Measurements from ENCODE around the gene PLEKHM2.

DNA sequence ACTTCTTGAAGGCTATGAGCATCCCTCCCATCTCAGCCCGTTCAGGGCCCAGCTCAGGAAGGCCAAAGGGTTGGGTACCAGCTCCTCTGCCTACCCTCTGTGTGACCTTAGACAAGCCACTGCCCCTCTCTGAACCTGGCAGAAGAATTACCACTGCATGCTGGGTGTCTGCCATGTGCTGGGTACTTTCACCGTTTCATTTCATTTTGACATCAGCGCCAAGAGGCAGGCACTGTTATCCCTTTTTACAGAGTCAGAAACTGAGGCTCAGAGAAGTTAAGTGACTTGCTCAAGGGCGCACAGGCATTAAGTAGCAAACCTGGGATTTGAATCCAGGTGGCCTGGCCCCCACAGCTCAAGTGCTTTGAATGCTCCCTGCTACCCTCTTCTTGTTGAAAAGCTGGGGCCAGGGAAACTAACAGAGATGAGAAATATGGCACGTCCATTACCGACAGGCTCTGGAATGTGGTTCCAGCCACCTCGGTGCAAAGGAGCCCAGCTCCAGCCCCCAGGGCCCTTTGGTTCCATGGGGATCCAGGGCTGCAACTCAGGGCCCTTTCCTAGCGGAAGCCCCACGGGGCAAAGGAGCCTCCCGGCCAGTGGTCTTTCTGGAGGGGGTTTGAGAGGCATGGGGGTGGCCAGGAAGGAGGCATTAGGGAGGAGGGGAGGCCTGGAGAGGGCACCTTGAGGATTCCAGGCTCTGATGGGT, 64.7 kb downstream of the PLEKHM2 start:
- no peak for TF ChIP-seq GATA3 (IDR thresholded peaks at IDR 0.05; ENCODE audit: low read depth, low read length)
- TF ChIP-seq GATA2 (IDR thresholded peaks at IDR 0.05; ENCODE audit: low read depth, low read length): no peak

All from SH-SY5Y (cell line).